Stimulated activated CD4-positive, alpha-beta T cell treated with anti-CD3 and anti-CD28 coated beads, Interleukin-12 subunit alpha, Interleukin-12 subunit beta, amount 100 ng/mL, for 24 hours (primary cell): ENCODE results near the gene SLC7A10.

Experiments
- DNase-seq, 2 experiments: peaks; one replicate each; pipeline ENCODE4 v3.0.0-alpha.2; 2020; ENCODE audit warnings: low read depth in 2 of 2

Gene SLC7A10

GRCh38 chr19:33254245-33254824 is 28.7 kb upstream of the SLC7A10 start:
- DNase-seq, result no peak

GRCh38 chr19:33252971-33253370 is 27.3 kb upstream of the SLC7A10 start:
- DNase-seq, result no peak

- no peak for DNase-seq
These were observed 26.8 kb upstream of the SLC7A10 start for GRCh38 chr19:33252418-33252962.

DNA sequence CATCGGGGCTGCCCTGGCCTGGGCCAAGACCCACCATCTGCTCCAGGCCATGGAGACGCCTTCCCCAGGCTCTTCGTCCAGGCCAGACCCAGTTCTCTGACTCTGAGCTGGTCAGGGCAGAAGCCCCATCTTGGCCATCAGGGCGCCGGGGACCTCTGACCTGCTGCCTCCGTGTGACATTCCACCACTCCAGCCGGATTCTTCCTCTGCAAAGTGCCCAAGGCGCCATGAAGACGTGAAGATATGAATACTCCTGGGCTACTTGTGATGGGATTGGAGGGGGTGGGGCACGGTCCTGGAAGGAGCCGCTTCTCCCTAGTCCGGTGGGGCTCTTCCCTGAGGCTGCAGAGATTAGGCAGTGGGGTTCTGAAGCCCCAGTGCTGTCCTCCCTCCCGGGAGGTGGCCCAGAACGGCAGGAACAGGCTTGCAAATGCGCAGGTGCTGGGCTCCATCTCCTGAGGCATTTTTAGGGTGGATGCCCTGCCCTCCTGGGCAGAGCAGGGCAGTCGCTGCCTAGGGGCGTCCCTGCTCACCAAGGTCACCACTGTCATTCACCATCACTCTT is 26.0 kb upstream of the SLC7A10 start:
- no peak for DNase-seq

DNA sequence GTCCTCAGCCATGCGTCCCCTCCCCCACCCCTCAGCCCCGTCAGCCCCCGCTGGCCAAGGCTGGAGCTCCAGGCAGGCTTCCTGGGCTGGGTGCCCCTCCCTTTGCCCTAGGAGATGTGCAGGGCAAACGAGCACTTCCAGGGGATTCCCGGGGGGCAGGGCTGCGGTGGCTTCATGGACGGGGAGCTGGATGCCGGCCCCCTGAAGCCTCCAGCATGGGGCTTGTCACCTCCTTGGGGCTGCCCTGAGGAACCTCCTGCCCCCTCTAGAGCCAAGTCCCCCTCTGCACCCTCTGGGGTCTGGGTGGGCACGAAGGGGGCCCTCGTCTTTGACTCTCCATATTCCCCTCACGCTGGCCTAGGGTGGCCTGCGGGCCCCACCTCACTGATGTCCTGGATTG is 25.4 kb upstream of the SLC7A10 start:
- no peak for DNase-seq

DNA sequence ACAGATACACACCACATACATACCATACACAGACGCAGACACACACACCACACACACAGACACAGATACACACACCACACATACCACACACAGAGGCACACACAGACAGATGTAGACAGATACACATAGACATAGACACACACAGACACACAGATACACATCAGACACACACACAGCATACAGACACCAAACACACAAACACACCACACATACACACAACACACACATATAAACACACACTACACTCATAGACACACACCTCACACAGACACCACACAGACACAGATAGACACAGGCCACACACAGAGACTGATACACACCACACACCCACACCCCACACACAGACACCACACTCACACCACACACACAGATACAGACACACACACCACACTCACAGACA is 24.9 kb upstream of the SLC7A10 start:
- no peak for DNase-seq

DNA sequence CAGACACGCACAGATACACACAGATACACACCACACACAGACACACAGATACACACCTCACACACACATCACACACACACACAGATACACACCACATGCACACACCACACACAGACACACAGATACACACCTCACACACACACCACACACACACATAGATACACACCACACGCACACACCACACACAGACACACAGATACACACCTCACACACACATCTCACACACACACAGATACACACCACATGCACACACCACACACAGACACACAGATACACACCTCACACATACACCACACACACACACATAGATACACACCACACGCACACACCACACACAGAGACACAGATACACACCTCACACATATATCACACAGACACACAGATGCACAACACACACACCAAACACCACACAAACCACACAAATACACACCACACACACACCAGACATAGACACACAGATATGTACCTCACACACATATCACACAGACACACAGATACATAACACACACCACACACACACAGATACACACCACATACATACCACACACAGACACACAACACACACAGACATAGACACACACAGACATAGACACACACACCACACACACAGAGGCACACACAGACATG is 24.2 kb upstream of the SLC7A10 start:
- DNase-seq, result no peak

- DNase-seq, result no peak
These were observed 23.4 kb upstream of the SLC7A10 start for GRCh38 chr19:33248954-33249613.

DNA sequence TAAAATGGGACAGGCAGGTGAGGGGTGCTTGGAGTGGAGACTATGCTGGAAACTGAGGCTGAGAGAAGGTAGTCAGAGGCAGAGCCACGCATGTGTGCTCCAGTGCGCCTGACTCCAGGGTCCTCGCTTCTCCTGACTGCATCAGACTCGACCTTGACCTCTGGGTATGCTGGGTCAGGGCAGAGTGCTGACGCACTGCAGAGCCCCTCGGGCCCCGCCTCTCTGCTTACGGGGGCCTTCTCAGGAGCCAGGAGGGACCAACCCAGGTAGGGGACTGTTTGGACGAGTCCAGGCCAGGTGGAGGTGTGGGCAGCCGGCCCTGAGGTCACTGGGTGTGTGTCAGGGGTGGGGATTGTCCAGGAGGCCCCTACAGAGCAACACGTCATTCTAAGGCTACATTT is 22.9 kb upstream of the SLC7A10 start:
- no peak for DNase-seq

DNA sequence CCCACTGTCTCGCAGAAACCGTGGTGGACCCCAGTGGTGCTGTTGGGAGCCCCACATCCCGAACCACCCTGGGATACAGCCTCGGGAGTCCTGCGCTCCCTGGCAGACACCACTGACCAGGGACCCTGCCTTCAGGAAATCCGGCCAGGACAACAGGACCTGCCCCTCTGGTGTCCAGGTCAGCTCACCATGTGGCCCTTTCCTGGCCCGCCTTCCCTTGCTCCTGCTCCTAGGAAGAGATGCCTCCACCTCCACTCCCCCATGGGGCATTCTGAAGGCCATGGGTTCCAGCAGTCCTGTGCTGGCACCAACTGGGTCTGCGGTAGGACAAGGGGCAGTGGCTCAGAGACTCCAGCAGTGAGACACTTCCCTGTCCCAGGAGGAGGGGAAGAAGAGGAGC is 22.5 kb upstream of the SLC7A10 start:
- DNase-seq, result no peak

GRCh38 chr19:33247441-33247819 is 21.8 kb upstream of the SLC7A10 start:
- DNase-seq, result no peak

DNA sequence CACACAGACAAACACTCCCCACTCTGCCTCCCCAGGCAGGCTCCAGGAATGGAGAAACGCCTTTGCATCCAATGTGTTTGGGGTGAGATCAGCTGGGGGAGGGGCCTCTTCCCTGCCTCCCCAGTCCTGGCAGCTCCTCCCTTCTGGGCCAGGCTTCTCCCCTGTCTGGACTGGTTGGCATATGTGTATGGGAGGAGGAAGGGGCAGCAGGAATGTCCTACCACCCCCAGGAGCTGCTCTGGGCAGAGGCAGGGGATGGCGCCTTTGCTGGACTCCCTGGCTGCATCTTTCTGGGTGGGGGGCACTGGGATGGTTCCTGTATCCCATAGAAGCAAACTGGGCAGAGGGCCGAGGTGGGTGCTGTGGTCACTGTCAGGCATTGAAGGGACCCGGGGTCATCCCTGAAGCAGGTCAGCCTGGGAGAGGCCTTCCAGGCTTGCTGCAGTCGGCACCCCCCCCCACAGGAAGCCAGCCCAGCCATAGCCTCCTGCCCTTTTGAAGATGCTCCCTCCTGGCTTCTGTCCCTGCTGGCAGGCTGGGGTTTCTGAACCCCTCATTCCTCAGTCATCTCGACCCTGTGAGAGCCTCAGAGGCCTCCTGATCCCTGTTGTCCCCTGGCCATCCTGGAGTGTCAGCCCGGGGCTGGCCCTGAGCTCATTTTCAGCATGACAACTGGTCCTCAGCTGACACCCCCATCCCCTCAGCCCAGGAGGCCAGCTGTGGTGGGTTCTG is 21.2 kb upstream of the SLC7A10 start:
- no peak for DNase-seq

DNA sequence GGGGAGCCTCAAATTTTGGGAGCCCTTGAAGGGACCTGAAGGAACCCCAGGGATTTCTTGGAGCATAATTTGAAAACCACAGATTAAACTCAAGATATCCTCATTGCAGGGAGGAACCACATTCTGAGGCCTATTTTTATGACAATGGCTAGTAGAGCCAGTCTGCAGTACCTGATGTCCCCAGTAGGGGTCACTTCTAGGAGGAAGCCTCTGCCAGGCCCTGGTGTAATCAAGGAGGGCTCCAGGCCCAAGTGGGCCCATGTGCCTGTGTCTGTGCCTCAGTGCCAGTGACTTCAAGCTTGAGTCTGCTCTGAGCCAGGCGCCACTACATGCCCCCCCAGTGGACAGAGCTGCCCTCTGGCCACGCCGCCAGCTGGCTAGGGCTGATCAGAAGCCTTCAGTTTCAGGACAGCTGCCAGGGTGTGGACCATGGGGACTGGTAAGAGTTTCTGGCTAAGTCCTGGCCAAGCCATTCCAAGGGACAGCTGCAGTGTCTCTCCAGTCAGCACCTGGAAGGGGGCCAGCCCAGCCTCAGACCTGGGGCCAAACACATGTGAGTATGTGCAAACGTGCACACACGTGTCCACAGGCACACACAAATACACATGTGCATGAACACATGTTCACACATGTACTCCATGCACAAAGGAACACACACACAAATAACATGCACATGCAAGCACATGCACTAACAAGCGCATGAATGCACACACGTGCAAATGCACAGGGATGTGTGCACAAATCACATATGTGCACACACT is 20.5 kb upstream of the SLC7A10 start:
- DNase-seq, result no peak

DNA sequence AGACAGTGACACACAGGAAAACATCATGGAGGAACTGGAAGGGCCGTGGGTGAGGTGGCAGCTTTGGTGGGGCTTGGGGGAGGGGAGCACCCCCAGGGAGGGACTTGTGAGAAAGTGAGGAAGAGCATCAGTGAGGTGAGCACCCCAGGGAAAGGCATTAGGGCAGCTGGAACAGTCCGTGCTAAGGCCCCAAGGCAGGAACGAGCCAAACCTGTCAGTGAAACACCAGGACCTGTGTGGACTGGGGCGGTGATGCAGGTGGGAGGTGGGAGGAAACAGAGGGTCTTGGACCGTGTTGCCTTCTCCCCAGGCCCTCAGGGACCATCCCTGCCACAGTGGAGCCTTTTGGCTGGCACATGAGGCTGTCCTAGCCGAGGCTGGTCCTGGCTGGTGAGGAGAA is 17.3 kb upstream of the SLC7A10 start:
- DNase-seq, result no peak

DNA sequence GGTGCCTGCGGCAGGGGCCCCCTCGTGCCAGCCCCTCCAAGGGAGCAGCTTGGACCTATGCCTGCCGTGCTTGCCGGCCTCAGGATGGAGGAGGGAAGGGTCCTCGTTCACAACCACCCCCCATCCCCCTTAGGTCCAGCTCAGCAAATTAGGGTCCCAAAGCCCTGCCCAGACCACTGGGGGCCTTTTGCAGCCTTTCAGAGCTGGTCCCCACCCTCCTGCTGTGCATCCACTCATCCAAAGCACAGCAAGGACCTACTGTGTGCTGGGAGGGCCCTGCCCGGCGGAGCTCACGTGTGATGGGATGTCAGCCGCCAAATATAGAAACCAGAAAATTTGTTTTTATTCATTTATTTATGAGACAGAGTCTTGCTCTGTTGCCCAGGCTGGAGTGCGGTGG is 16.5 kb upstream of the SLC7A10 start:
- no peak for DNase-seq

DNA sequence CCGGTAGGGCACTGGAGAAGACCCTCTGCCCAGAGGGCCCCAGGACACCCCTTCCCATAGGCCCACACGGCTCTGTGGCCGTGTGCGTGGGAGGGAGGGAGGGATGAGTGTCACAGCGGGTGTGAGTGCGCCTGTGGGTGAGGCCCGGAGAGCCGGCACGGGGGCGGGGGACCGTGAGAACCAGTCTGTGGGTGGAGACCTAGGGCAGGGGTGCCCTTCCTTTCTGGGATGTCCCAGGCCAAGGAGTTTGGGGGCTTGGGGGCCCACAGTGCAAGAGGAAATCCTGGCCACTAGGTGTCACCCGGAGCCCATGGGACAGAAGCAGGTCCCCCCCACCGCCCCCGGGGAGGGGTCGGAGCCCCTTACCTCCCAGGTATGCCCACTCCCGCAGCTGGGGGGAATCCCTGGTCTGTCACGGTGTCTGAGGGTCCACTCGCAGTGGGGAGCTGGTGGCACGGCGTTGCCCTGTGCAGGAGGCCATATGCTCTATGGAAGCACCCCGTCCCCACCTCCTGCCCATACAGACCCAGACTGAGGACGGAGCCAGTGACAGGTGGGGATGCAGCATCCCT is 16.0 kb upstream of the SLC7A10 start:
- DNase-seq, result no peak

- no peak for DNase-seq
These were observed 15.5 kb upstream of the SLC7A10 start for GRCh38 chr19:33241091-33241529.

GRCh38 chr19:33240181-33240771 is 14.6 kb upstream of the SLC7A10 start:
- no peak for DNase-seq

DNA sequence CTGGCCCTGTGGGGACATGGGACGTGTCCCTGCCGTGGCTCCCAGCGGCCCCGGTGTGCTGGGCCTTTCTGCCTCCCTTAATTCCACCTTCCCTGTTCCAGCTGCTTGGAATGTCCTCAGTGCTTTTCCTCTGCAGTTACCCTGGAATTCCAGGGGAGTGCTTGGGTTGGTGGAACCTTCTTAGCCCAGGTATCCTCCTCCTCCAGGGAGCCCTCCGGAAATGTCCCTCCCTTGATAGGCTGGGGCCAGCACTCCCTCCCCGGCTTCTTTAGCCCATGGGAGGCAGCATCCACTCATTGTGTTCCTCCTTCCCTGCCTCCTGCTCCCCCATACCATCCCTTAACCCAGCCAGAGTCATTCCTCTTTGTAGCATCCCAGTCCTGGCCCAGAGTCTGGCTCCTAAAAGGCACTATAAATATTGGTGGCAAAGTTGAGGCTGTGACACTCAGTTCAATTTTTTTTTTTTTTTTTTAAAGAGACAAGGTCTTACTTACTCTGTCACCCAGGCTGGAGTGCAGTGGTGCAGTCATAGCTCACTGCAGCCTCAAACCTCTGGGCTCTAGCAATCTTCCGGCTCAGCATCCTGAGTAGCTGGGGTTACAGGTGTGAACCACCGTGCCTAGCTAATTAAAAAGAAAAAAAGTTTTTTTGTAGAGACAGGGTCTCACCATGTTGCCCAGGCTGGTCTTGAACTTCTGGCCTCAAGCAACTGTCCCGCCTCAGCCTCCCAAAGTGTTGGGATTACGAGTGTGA is 13.7 kb upstream of the SLC7A10 start:
- DNase-seq, result no peak
